GM20000 (cell line): ENCODE data around the gene HPS6.
"Not testable (repeated sequence)": the region's sequence is repeated elsewhere in the genome, so short reads cannot be mapped to it uniquely, and the experiment has no call there.

Experiments
- DNase-seq: peaks from one replicate; pipeline ENCODE4 v3.0.0; 2012; ENCODE audit warnings: low spot score
- CTCF ChIP-seq: IDR thresholded peaks from 2 replicates; pipeline ENCODE4 v1.5.1; 2012; ENCODE audit warnings: mild to moderate bottlenecking, control low read depth; ENCODE audit errors: extremely low read depth, missing control alignments

The HPS6 gene

GRCh38 chr10:102038410-102038809 is 26.7 kb upstream of the HPS6 start:
- TF ChIP-seq CTCF: no peak
- DNase-seq: no peak

- no peak for TF ChIP-seq CTCF
- DNase-seq: no peak
Observed at GRCh38 chr10:102040305-102041050, 24.7 kb upstream of the HPS6 start.

- no peak for TF ChIP-seq CTCF
- no peak for DNase-seq
Observed at GRCh38 chr10:102045292-102045691, 19.9 kb upstream of the HPS6 start.

- DNase-seq: no peak
- TF ChIP-seq CTCF: no peak
Observed at GRCh38 chr10:102046095-102046494, 19.1 kb upstream of the HPS6 start.

- DNase-seq: not testable (repeated sequence)
Observed at GRCh38 chr10:102054881-102055646, 10.1 kb upstream of the HPS6 start.

GRCh38 chr10:102055647-102056419 is 9.3 kb upstream of the HPS6 start, which contains the start of gene ARMH3:
TSS of gene ARMH3 (minus strand) at chr10:102056173. CDS start at chr10:102040114, 16,059 bp downstream.
- DNase-seq: peak; percentile 98
- no peak for TF ChIP-seq CTCF

GRCh38 chr10:102059987-102060386 is 5.2 kb upstream of the HPS6 start:
- DNase-seq: no peak

More at GRCh38 chr10:102059987-102060386, 5.2 kb upstream of the HPS6 start:
- no peak for TF ChIP-seq CTCF
